GM18502 (cell line): ENCODE data around the gene KIRREL3.
A peak's percentile ranks its signal among the peaks of the same experiment; 100 is the strongest.

Experiments
- ATAC-seq: cut with Tn5 transposase; IDR thresholded peaks from one replicate; pipeline ENCODE4 v1.9.1; 2021; ENCODE audit warnings: mild to moderate bottlenecking; ENCODE audit not compliant: unreplicated experiment, poor library complexity

The KIRREL3 gene

GRCh38 chr11:126444072-126444471 lies 556.5 kb downstream of the KIRREL3 start:
- no peak for ATAC-seq

- ATAC-seq, result no peak
These were observed 557.5 kb downstream of the KIRREL3 start for GRCh38 chr11:126443120-126443519.

GRCh38 chr11:126440792-126441514 lies 559.6 kb downstream of the KIRREL3 start:
- peak; percentile 77 for ATAC-seq

GRCh38 chr11:126440276-126440675 lies 560.3 kb downstream of the KIRREL3 start:
- no peak for ATAC-seq

GRCh38 chr11:126438691-126439090 lies 561.9 kb downstream of the KIRREL3 start:
- no peak for ATAC-seq

- ATAC-seq, result no peak
These were observed 562.3 kb downstream of the KIRREL3 start for GRCh38 chr11:126438272-126438671.

- no peak for ATAC-seq
These were observed 562.8 kb downstream of the KIRREL3 start for GRCh38 chr11:126437731-126438130.

- no peak for ATAC-seq
These were observed 564.3 kb downstream of the KIRREL3 start for GRCh38 chr11:126436209-126436755.

GRCh38 chr11:126434950-126435335 lies 565.6 kb downstream of the KIRREL3 start:
- ATAC-seq, result no peak

- no peak for ATAC-seq
These were observed 566.3 kb downstream of the KIRREL3 start for GRCh38 chr11:126433989-126434949.

GRCh38 chr11:126433244-126433846 lies 567.2 kb downstream of the KIRREL3 start:
- ATAC-seq, result no peak

- no peak for ATAC-seq
These were observed 568.0 kb downstream of the KIRREL3 start for GRCh38 chr11:126432525-126432924.

GRCh38 chr11:126432065-126432461 lies 568.5 kb downstream of the KIRREL3 start:
- no peak for ATAC-seq

GRCh38 chr11:126431401-126432064 lies 569.0 kb downstream of the KIRREL3 start:
- ATAC-seq, result no peak

GRCh38 chr11:126430581-126431335 lies 569.8 kb downstream of the KIRREL3 start:
- ATAC-seq, result no peak

GRCh38 chr11:126426820-126427749 lies 573.5 kb downstream of the KIRREL3 start:
- peak; percentile 72 for ATAC-seq

GRCh38 chr11:126426106-126426505 lies 574.5 kb downstream of the KIRREL3 start:
- ATAC-seq, result no peak

- no peak for ATAC-seq
These were observed 576.0 kb downstream of the KIRREL3 start for GRCh38 chr11:126424471-126425039.
